NCI-H128 (cell line): ENCODE measurements around the gene LAMB1.
"Not testable (repeated sequence)": the region's sequence is repeated elsewhere in the genome, so short reads cannot be mapped to it uniquely, and the experiment has no call there.

Source experiments
- DNase-seq: peaks from one replicate; lab custom pipeline; 2025; ENCODE audit not compliant: unreplicated experiment; lab: John Stamatoyannopoulos, UW

Gene LAMB1

DNA sequence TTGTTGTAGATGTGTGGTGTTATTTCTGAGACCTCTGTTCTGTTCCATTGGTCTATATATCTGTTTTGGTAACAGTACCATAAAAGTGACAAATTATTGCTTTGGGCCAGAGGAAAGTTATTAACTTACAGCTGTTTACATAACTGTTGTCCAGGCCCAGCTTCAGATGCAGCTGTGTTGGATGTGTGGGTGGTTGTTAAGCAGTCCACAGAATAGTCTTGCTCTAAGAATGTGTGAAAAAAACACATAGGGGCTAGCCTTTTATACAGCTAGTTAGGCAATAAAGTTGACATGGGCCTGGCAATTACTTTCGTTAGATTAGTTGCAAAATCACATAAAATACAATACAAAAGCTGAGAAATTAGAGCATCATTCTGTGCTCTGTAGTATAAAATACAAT lies 80.1 kb downstream of the LAMB1 start:
- DNase-seq: no peak

DNA sequence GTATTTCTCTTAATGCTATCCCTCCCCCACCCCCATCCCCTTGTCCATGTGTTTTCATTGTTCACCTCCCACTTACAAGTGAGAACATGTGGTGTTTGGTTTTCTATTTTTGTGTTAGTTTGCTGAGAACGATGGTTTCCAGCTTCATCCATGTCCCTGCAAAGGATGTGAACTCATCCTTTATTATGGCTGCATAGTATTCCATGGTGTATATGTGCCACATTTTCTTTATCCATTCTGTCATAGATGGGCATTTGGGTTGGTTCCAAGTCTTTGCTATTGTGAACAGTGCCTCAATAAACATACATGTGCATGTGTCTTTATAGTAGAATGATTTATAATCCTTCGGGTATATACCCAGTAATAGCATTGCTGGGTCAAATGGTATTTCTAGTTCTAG lies 81.1 kb downstream of the LAMB1 start:
- DNase-seq: not testable (repeated sequence)

GRCh38 chr7:107920048-107920772 lies 82.8 kb downstream of the LAMB1 start:
- DNase-seq: no peak

DNA sequence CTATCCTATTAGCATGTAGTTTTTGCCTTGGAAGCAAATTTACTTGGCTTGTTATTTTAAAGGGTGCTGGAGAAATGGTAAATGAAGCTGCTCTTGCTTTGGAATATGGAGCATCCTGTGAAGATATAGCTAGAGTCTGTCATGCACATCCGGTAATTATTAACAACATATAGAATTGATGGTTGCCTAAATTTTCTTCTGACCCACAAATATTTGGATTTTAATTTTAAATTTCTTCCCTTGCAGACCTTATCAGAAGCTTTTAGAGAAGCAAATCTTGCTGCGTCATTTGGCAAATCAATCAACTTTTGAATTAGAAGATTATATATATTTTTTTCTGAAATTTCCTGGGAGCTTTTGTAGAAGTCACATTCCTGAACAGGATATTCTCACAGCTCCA lies 84.0 kb downstream of the LAMB1 start:
- no peak for DNase-seq

- DNase-seq: no peak
Measured at GRCh38 chr7:107917763-107918651, 85.0 kb downstream of the LAMB1 start.

- DNase-seq: no peak
Measured at GRCh38 chr7:107915541-107915940, 87.4 kb downstream of the LAMB1 start.

GRCh38 chr7:107914831-107915230 lies 88.1 kb downstream of the LAMB1 start:
- no peak for DNase-seq

- DNase-seq: no peak
Measured at GRCh38 chr7:107913851-107914250, 89.1 kb downstream of the LAMB1 start.

- no peak for DNase-seq
Measured at GRCh38 chr7:107911981-107912380, 91.0 kb downstream of the LAMB1 start.

DNA sequence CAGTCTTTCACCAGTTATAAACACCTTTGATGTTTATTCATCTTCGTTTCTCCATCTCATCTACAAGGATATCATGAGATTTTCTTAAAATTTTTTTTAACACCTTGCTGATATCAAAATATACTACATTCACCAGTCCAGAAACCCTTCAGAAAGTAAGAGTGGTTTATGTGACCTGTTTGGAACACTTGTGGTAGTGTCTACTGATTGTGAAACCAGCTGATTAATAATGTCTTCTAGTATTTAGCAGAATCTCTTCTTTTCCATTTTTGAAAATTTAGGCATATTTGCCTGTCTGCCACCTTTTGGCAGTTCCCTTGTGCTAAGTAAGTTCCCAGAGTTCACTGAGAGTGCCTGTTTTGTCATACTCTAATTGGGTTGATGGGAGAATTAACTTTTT lies 93.5 kb downstream of the LAMB1 start:
- DNase-seq: no peak

GRCh38 chr7:107907790-107908189 lies 95.2 kb downstream of the LAMB1 start:
- no peak for DNase-seq

- no peak for DNase-seq
Measured at GRCh38 chr7:107902381-107902780, 100.6 kb downstream of the LAMB1 start.

DNA sequence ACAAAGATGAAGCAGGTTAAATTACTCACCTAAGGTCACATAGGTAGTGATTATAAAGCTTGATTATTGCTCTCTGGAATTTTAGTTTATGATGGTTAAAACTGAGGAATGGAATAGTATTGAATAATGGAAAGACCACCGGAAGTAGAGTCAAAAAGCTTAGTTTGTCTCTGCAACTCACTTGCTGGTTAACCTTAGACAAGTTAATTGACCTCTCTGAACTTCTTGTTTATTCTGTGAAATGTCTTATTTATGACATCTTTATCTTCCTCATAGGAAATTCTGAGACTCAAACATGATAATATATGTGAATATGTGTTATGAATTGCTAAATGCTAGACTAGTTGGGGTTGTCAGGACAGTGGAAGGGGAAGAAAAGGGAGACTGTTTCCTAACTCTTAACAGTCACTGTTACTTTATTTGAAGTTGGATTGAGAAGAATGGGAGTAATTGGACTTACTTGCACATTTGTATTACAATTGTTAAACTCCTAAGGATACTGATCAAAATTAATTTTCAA lies 102.4 kb downstream of the LAMB1 start:
- no peak for DNase-seq

DNA sequence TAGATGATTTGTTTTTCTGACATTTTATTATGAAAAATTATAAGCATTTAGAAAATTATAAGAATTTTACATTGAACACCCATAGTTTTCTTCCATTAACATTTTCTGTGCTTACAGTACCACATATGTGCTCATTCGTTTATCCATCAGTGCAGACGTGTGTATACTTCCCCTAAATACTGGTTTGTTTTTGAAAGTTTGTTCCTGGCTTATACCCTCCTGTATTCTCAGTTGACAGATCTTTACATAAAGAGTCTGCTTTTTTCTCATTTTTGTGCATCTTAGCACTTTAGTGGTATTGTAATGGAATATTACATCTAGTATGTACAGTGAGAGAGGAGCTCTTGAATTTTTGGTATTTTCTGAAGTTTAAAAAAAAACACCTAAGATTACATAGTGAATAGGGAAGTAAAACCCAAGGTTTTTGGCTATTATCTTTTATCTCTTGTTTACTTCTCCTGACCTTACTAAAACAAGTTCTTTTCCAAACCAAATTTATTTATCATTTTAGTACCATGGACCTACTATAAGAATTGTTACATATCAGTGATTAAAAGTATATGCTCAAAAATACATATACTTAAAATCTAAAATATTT lies 103.9 kb downstream of the LAMB1 start:
- DNase-seq: no peak

GRCh38 chr7:107892367-107892741 lies 110.6 kb downstream of the LAMB1 start:
- not testable (repeated sequence) for DNase-seq

- DNase-seq: no peak
Measured at GRCh38 chr7:107891636-107892366, 111.2 kb downstream of the LAMB1 start.

GRCh38 chr7:107890962-107891635 lies 111.9 kb downstream of the LAMB1 start, which contains the start of gene DLD:
TSS of gene DLD (plus strand) at chr7:107891183. CDS start at chr7:107891251, 68 bp downstream.
- DNase-seq: peak; percentile 69

DNA sequence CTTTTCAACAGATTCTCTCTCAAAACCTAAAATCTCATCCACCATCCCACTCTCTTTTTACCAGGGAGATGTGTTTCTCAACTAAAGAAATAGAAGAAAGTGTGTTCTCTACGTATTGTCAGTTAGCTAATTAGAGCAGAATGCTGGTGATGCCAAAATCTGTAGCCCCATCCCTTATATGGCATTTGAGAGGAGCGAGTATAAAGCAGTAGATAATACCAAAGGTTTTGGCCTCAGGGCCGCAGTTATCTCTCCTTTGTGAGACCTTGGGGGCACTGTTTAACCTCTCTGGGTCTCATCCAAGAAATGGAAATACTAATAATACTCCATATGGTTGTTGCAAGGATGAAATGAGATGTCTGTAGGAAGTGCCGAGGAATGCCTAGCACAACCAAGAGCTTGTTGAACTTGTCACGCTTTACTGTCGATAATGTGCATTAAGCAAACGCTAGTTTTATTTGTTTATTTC lies 112.4 kb downstream of the LAMB1 start:
- no peak for DNase-seq

GRCh38 chr7:107889992-107890391 lies 113.0 kb downstream of the LAMB1 start:
- no peak for DNase-seq

GRCh38 chr7:107887827-107888226 lies 115.1 kb downstream of the LAMB1 start:
- DNase-seq: not testable (repeated sequence)
